Sigmoid colon (tissue), 7 donors: ENCODE measurements around the gene TERF2IP. TPM values are rescaled to one million over a fixed set of nuclear protein-coding genes. Genes with fewer than 3 reads are reported as not detected.
A peak's percentile ranks its signal among the peaks of the same experiment; 100 is the strongest.

Experiments used
- DNase-seq: peaks from one replicate; pipeline ENCODE4 v3.0.0-alpha.2; 2019
- H3K27ac ChIP-seq, 4 donors: fragments of 200-600 bp; sonication (generic); one replicate each; pipeline ENCODE4 v1.5.1; 2016 to 2019; ENCODE audit warnings: mild to moderate bottlenecking in 1 of 4
- H3K27me3 ChIP-seq, 3 donors: fragments of 200-600 bp; sonication (generic); one replicate each; pipeline ENCODE4 v1.5.1; 2019; ENCODE audit warnings: mild to moderate bottlenecking in 1 of 3
- H3K36me3 ChIP-seq, 4 donors: fragments of 200-600 bp; sonication (generic); one replicate each; pipeline ENCODE4 v1.5.1; 2016 to 2019
- H3K4me1 ChIP-seq, 4 donors: fragments of 200-600 bp; sonication (generic); one replicate each; pipeline ENCODE4 v1.5.1; 2017 to 2019
- H3K4me3 ChIP-seq, 4 donors: fragments of 200-600 bp; sonication (generic); one replicate each; pipeline ENCODE4 v1.5.1; 2017 to 2019; ENCODE audit warnings: mild to moderate bottlenecking in 2 of 4, moderate library complexity in 1 of 4
- H3K9me3 ChIP-seq, 4 donors: fragments of 200-600 bp in 3 of 4; sonication (generic) in 3 of 4; one replicate each; pipeline versions ENCODE4 v1.5.1 to v1.6.1; 2013 to 2019
- EP300 ChIP-seq, 4 donors: sonication (generic); formaldehyde crosslinking; IDR thresholded peaks; one replicate each; pipeline ENCODE4 v1.6.1; 2017; ENCODE audit warnings: antibody characterized with exemption in 4 of 4
- POLR2A ChIP-seq, 2 donors: fragments of 450-650 bp; IDR thresholded peaks; one replicate each; pipeline ENCODE4 v1.6.1; 2016; ENCODE audit warnings: antibody characterized with exemption in 2 of 2, mild to moderate bottlenecking in 2 of 2, moderate library complexity in 2 of 2
- POLR2AphosphoS5 ChIP-seq, 4 donors: sonication (generic); formaldehyde crosslinking; IDR thresholded peaks; one replicate each; pipeline ENCODE4 v1.6.1; 2017; ENCODE audit warnings: antibody characterized with exemption in 4 of 4
- WGBS, 2 donors: extraction: QIAGEN DNeasy Blood & Tissue Kit; methylation state at CpG; one replicate each; pipeline ENCODE4 v1.1.7; 2013; 5-methylcytosine and 5-hydroxymethylcytosine counted together
- intact Hi-C: fragments of 100-400 bp; cut with DNase I; formaldehyde crosslinking; loops from one replicate; pipeline ENCODE4 v1.15.1; 2023
- polyA plus RNA-seq, 3 donors: library from polyadenylated mRNA; stranded (reverse); fragments of 200-250 nt; gene quantifications; one replicate each; pipeline ENCODE4 v1.2.3, GENCODE V29; 2013
- total RNA-seq, 4 donors: library from RNA; depleted of rRNA; stranded (reverse); fragments of >200 nt; gene quantifications; one replicate each; pipeline ENCODE4 v1.1.0, GENCODE V29; 2016
- TF ChIP-seq, protein P1 (sequence below), 4 experiments: fragments of 450-650 bp in 3 of 4; fragments of 200-600 bp in 1 of 4; IDR thresholded peaks; one replicate each; pipeline ENCODE4 v1.5.1; 2016 to 2019; ENCODE audit warnings: antibody characterized with exemption in 4 of 4, mild to moderate bottlenecking in 3 of 4, moderate library complexity in 2 of 4
- donor health status: healthy with polysubstance abuse.
- donor health status: Bipolar disorder and iron deficiency.
- donor health status: healthy.

Gene TERF2IP, protein sequence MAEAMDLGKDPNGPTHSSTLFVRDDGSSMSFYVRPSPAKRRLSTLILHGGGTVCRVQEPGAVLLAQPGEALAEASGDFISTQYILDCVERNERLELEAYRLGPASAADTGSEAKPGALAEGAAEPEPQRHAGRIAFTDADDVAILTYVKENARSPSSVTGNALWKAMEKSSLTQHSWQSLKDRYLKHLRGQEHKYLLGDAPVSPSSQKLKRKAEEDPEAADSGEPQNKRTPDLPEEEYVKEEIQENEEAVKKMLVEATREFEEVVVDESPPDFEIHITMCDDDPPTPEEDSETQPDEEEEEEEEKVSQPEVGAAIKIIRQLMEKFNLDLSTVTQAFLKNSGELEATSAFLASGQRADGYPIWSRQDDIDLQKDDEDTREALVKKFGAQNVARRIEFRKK
- total RNA-seq (10 to 100 TPM; 49.0 to 76.0 (median 65.5) TPM), polyA plus RNA-seq (10 to 100 TPM; 26.6 to 38.4 (median 33.6) TPM)

DNA sequence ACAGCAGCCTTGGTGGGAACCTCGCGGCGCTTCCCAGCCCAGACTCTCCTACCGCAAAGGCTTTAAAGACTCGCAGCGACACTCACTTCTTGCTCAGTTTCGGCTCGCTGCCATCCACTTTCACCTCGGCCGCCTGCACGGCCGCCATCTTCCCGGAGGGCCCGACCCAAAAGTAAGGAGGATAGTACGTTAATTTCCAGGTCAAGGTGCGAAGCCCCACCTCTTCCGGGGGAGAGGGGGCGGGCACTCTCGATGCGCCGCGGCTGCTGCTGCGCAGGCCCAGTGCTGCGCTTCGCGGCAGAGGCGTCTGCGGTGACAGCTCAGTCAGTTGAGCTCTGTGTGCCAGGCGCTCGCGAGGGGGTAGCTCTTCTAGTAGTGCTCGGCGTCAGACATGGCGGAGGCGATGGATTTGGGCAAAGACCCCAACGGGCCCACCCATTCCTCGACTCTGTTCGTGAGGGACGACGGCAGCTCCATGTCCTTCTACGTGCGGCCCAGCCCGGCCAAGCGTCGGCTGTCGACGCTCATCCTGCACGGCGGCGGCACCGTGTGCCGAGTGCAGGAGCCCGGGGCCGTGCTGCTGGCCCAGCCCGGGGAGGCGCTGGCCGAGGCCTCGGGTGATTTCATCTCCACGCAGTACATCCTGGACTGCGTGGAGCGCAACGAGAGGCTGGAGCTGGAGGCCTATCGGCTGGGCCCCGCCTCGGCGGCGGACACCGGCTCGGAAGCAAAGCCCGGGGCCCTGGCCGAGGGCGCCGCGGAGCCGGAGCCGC lies at the start of gene TERF2IP, which contains the start of gene KARS1:
TERF2IP (plus strand) TSS at position 282 of the 773 bp plus-strand sequence; CDS start at position 392, 110 bp downstream.
KARS1 (minus strand) TSS at position 174 of the 773 bp plus-strand sequence; CDS start at position 148, 26 bp downstream.
- H3K36me3 ChIP-seq, result peaks cover 0 to 21% (median 4%) of the 10 kb centered on the region in 4 donors
- peak within 1 kb of the TSS; percentile 92 to 98 (median 94) for H3K4me3 ChIP-seq
- no peaks in the 10 kb centered on the region for H3K9me3 ChIP-seq
- TF ChIP-seq POLR2AphosphoS5 (IDR thresholded peaks at IDR 0.05), result peak; percentile 98 to 100 (median 99)
- no peak for TF ChIP-seq EP300 (IDR thresholded peaks at IDR 0.05)
- TF ChIP-seq, protein P1, sequence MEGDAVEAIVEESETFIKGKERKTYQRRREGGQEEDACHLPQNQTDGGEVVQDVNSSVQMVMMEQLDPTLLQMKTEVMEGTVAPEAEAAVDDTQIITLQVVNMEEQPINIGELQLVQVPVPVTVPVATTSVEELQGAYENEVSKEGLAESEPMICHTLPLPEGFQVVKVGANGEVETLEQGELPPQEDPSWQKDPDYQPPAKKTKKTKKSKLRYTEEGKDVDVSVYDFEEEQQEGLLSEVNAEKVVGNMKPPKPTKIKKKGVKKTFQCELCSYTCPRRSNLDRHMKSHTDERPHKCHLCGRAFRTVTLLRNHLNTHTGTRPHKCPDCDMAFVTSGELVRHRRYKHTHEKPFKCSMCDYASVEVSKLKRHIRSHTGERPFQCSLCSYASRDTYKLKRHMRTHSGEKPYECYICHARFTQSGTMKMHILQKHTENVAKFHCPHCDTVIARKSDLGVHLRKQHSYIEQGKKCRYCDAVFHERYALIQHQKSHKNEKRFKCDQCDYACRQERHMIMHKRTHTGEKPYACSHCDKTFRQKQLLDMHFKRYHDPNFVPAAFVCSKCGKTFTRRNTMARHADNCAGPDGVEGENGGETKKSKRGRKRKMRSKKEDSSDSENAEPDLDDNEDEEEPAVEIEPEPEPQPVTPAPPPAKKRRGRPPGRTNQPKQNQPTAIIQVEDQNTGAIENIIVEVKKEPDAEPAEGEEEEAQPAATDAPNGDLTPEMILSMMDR (IDR thresholded peaks at IDR 0.05), result no peak
- TF ChIP-seq POLR2A (IDR thresholded peaks at IDR 0.05), result peak; percentile 95 to 98
- intact Hi-C loops, result loop anchor here (1.0 to 5.0 kb wide), 5 partner anchors 24 to 185 kb away; partner anchors contain the start of genes ADAT1, TMEM170A and TMEM231
- H3K4me1 ChIP-seq, result peaks cover 0 to 58% (median 52%) of the 10 kb centered on the region in 4 donors
- H3K27me3 ChIP-seq, result no peaks in the 10 kb centered on the region
- WGBS, 2 donors, result 0% methylated on average over 76 of the region's 76 CpGs
- H3K27ac ChIP-seq, result peak within 1 kb of the TSS; percentile 96 to 100 (median 97)
- DNase-seq, result peak; percentile 96

DNA sequence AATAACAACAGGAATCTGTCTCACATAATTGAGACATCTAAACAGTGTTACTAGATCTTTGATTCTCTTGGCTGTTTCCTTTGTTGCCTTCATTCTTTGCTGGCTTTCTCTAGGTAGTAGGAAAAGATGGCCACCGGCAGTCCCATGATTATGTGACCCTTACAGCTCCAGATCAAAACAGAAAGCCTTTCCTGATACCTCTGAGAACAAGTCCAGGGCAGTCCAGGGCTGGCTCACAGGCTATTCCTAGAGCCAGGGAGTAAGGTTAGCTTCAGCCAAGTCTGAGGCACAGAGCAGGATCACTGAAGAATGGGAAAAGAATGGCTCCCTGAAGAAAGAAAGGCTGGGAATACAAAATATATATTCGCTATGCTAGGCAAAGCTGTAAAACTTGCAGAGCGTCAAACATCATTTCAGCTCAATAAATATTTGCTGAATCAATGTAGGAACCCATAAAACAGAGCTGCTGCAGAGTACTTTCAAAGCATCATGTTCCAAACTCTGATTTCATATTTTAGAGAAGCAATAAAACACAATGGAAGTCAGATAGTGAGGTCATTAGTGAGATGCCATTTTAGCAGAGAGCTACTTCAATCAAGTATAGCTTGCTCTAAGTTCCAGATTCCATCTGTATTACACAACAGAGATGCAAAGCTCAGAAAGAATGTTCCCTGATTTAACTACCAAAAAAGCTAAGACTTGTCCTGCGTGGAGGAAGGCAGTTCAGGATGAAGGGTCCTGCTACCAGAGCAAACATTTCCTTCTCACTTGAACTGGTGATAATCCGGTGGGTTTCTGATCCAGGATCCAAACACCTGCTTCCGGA lies 47.9 kb upstream of the TERF2IP start:
- intact Hi-C loops, result no loop called here
- peaks cover 14 to 49% (median 28%) of the 10 kb centered on the region in 4 donors for H3K36me3 ChIP-seq
- TF ChIP-seq, protein P1 (IDR thresholded peaks at IDR 0.05), result no peak
- TF ChIP-seq POLR2AphosphoS5 (IDR thresholded peaks at IDR 0.05) (no peak), EP300 (IDR thresholded peaks at IDR 0.05) (no peak), POLR2A (IDR thresholded peaks at IDR 0.05) (no peak)
- H3K4me3 ChIP-seq, result no peak overlapping the region
- peak overlapping the region in 3 of 4 donors; percentile 54 to 75 (median 72) for H3K27ac ChIP-seq
- no peaks in the 10 kb centered on the region for H3K27me3 ChIP-seq
- no peaks in the 10 kb centered on the region for H3K9me3 ChIP-seq
- DNase-seq, result no peak
- WGBS, 2 donors, result 50 to 82% methylated on average over 6 of the region's 6 CpGs
- H3K4me1 ChIP-seq, result peaks cover 0 to 15% (median 9%) of the 10 kb centered on the region in 4 donors

DNA sequence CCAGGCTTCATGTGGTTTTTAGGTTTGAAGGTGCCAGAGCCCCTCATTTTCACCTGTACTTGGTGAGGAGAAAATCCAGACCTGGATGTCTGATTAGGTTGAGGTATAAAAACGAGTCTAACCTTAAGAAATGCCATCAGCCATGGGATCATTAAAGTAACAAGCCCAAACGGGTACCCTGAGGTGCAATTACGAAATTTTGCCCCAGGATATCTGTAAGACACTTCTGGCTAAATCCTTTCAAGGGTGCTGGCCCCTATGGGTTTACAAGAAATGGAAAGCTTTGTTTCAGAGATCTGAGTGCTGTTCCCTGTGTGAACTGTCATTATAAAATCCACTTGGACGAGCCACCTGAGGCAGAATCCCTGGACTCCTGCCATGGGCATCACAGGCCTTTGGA lies 44.3 kb upstream of the TERF2IP start:
- WGBS, 2 donors, result 92 to 95% methylated on average over 4 of the region's 4 CpGs
- Histone ChIP-seq H3K27ac (no peak overlapping the region), H3K27me3 (no peaks in the 10 kb centered on the region), H3K9me3 (no peaks in the 10 kb centered on the region), H3K4me3 (no peak overlapping the region), H3K36me3 (peaks cover 14 to 69% (median 37%) of the 10 kb centered on the region in 4 donors), H3K4me1 (peaks cover 0 to 15% (median 9%) of the 10 kb centered on the region in 4 donors)
- intact Hi-C loops, result no loop called here
- TF ChIP-seq, protein P1 (IDR thresholded peaks at IDR 0.05), result no peak
- TF ChIP-seq EP300 (IDR thresholded peaks at IDR 0.05), result no peak
- TF ChIP-seq POLR2AphosphoS5 (IDR thresholded peaks at IDR 0.05), result no peak
- TF ChIP-seq POLR2A (IDR thresholded peaks at IDR 0.05), result no peak
- no peak for DNase-seq

DNA sequence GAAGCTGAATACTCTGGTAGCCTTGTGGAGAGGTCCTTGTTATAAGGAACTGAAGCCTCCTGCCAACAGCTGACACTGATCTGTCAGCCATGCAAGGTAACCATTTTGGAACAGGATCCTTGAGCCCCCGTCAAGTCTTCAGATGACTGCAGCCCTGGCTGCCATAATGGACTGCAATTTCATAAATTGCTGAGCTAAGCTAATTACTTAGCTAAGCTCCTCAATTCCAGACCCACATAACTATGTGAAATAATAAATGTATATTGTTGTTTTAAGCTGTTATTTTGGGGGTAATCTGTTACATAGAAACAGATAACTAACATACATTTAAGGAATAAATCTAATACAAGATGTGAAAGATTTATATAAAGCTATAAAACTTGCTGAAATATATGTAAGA lies 41.1 kb upstream of the TERF2IP start:
- Histone ChIP-seq H3K4me1 (no peaks in the 10 kb centered on the region), H3K4me3 (no peak overlapping the region), H3K27ac (no peak overlapping the region), H3K9me3 (no peaks in the 10 kb centered on the region), H3K27me3 (no peaks in the 10 kb centered on the region), H3K36me3 (peaks cover 18 to 91% (median 42%) of the 10 kb centered on the region in 4 donors)
- DNase-seq, result no peak
- intact Hi-C loops, result no loop called here
- TF ChIP-seq EP300 (IDR thresholded peaks at IDR 0.05) (no peak), POLR2AphosphoS5 (IDR thresholded peaks at IDR 0.05) (no peak), POLR2A (IDR thresholded peaks at IDR 0.05) (no peak)
- TF ChIP-seq, protein P1 (IDR thresholded peaks at IDR 0.05), result no peak
- WGBS, 2 donors, result 100% methylated on average over 1 of the region's 1 CpG
